ENCODE measurements around the gene TMEM237.

- TF ChIP-seq CTCF (IDR thresholded peaks at IDR 0.05): no peak
- no peak for TF ChIP-seq EP300 (IDR thresholded peaks at IDR 0.05)
Observed at GRCh38 chr2:201631041-201631440, 12.3 kb downstream of the TMEM237 start.

Measured in sigmoid colon (tissue), 4 donors.